OCI-LY7 (cell line): Measurements from ENCODE around the gene RAE1. TPM values are rescaled to one million over a fixed set of nuclear protein-coding genes. Genes with fewer than 3 reads are reported as not detected.

Experiments used
- BruUV-seq: library from RNA; stranded (reverse); fragments of 400-500 nt; replicated peaks from 2 replicates; lab custom pipeline; 2021; lab: Mats Ljungman, UMichigan
- CTCF ChIA-PET: fragments of 300-600 bp; sonication (Branson Sonifier 250); formaldehyde crosslinking; loops from one replicate; lab custom pipeline; 2022; ENCODE audit warnings: antibody characterized with exemption; ENCODE audit not compliant: unreplicated experiment; lab: Charles Lee
- POLR2A ChIA-PET: fragments of 300-600 bp; sonication (Branson Sonifier 250); formaldehyde crosslinking; loops from one replicate; lab custom pipeline; 2022; ENCODE audit warnings: antibody characterized with exemption; lab: Charles Lee
- DNase-seq: peaks from one replicate; pipeline ENCODE4 v3.0.0-alpha.2; 2015; ENCODE audit warnings: low spot score
- H2AFZ ChIP-seq: fragments of 200-600 bp; sonication (generic), shearing (Covaris generic); 2 replicates; pipeline ENCODE4 v1.6.1; 2014; ENCODE audit warnings: mild to moderate bottlenecking, antibody characterized with exemption, low read length, moderate library complexity
- H3K27ac ChIP-seq: fragments of 200-600 bp; sonication (generic); 2 replicates; pipeline ENCODE4 v1.5.1; 2014; ENCODE audit warnings: mixed run types, low read depth, mild to moderate bottlenecking, moderate library complexity, low read length, inconsistent platforms; ENCODE audit not compliant: poor library complexity, severe bottlenecking
- H3K36me3 ChIP-seq: fragments of 200-600 bp; sonication (generic); 2 replicates; pipeline ENCODE4 v1.6.1; 2014; ENCODE audit warnings: mild to moderate bottlenecking, antibody characterized with exemption, low read length, moderate library complexity, mixed read lengths; ENCODE audit not compliant: insufficient read depth
- H3K4me1 ChIP-seq: fragments of 200-600 bp; sonication (generic); 2 replicates; pipeline ENCODE4 v1.5.1; 2014; ENCODE audit warnings: mild to moderate bottlenecking, low read length; ENCODE audit not compliant: insufficient read depth, poor library complexity, severe bottlenecking
- H3K4me2 ChIP-seq: fragments of 200-600 bp; sonication (generic); 2 replicates; pipeline ENCODE4 v1.6.1; 2014; ENCODE audit warnings: mild to moderate bottlenecking, low read length
- H3K4me3 ChIP-seq: fragments of 200-600 bp; sonication (generic); 2 replicates; pipeline ENCODE4 v1.5.1; 2014; ENCODE audit warnings: mild to moderate bottlenecking, low read depth, low read length; ENCODE audit not compliant: poor library complexity, severe bottlenecking
- H3K79me2 ChIP-seq: fragments of 200-600 bp; sonication (generic); 2 replicates; pipeline ENCODE4 v1.6.1; 2016; ENCODE audit warnings: low read depth, mild to moderate bottlenecking, low read length, moderate library complexity, mixed read lengths; ENCODE audit not compliant: insufficient read depth
- H3K9me2 ChIP-seq: fragments of 200-600 bp; sonication (generic); 2 replicates; pipeline ENCODE4 v1.6.1; 2016; ENCODE audit warnings: mild to moderate bottlenecking, low read length, mixed read lengths; ENCODE audit not compliant: insufficient read depth
- H3K9me3 ChIP-seq: fragments of 200-600 bp; sonication (generic); 2 replicates; pipeline ENCODE4 v1.6.1; 2014; ENCODE audit warnings: mild to moderate bottlenecking, mixed run types, low read length, mixed read lengths
- H4K20me1 ChIP-seq: fragments of 200-600 bp; sonication (generic); 2 replicates; pipeline ENCODE4 v1.6.1; 2014; ENCODE audit warnings: mild to moderate bottlenecking, antibody characterized with exemption, low read length, moderate library complexity, mixed read lengths; ENCODE audit not compliant: insufficient read depth
- EZH2phosphoT487 ChIP-seq: fragments of 200-600 bp; sonication (generic); IDR thresholded peaks from 2 replicates; pipeline ENCODE4 v1.6.1; 2018; ENCODE audit warnings: low read depth, borderline replicate concordance, mild to moderate bottlenecking, mixed run types, antibody characterized with exemption, low read length, moderate library complexity, mixed read lengths
- intact Hi-C: fragments of 100-400 bp; cut with micrococcal nuclease; formaldehyde crosslinking; loops from one replicate; pipeline ENCODE4 v1.10.0; 2022; ENCODE audit not compliant: unreplicated experiment
- total RNA-seq, 2 experiments: library from RNA; depleted of rRNA in 1 of 2; stranded (reverse); fragments of >200 nt in 1 of 2; shearing (Covaris generic) in 1 of 2; gene quantifications; 2 replicates each; pipeline ENCODE4 v1.2.3, GENCODE V29; 2014 to 2022
- TF ChIP-seq, protein P1 (sequence below): fragments of 200-600 bp; sonication (generic); conservative IDR thresholded peaks from 2 replicates; pipeline ENCODE4 v1.5.1; 2014; ENCODE audit warnings: mild to moderate bottlenecking, antibody characterized with exemption, low read length, moderate library complexity, mixed read lengths

The RAE1 gene
- total RNA-seq, 2 experiments from 2014 or later, result 55.0 to 57.4 TPM

DNA sequence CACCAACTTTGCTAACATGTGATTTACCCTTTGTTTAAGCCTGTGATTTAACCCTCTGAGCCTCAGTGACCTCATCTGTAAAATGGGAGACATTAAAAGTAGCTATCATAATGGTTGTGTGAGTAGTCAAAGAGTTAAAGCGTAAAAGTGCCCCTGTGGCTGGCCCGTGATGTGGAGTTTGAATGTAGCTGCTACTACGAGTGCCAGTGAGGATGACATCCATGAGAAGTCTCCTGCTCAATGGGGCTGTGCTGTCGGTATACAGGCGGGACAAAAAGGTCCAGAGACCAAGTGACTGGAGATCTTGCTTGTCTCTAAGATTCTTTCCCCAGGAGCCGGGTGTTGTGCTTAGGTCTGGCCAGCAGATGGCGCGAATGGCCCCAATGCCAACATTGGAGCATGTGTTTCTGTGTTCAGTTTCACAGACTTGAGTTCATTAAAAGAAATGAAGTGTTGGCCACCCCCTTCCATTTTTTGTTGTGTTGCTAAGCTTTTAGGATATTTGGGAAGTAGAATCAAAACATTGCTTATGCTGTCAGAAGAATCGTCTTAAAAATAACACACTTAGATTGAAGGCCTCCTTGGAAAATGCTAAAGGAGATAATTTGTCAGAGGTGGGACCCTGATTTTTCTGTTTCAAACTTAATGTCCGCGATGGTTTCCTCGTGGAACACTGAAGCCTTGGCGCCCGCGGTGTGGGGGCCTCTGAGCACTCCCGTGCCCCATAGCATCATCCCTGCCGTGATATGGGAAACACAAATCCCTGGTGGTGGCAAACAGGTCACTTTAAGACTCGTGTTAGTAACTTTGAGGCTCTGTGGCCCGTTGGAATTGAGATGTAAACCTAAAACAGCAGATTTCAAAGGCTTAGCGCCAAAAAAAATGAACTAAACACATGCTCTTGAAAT is 30.8 kb downstream of the RAE1 start:
- peak overlapping the region; percentile 25; the same call in 1 of the 2 replicates for H3K4me2 ChIP-seq
- H3K36me3 ChIP-seq, result peaks cover 61% of the 10 kb centered on the region
- peak overlapping the region; percentile 5 for H3K27ac ChIP-seq
- TF ChIP-seq EZH2phosphoT487, result no peak
- TF ChIP-seq, protein P1, sequence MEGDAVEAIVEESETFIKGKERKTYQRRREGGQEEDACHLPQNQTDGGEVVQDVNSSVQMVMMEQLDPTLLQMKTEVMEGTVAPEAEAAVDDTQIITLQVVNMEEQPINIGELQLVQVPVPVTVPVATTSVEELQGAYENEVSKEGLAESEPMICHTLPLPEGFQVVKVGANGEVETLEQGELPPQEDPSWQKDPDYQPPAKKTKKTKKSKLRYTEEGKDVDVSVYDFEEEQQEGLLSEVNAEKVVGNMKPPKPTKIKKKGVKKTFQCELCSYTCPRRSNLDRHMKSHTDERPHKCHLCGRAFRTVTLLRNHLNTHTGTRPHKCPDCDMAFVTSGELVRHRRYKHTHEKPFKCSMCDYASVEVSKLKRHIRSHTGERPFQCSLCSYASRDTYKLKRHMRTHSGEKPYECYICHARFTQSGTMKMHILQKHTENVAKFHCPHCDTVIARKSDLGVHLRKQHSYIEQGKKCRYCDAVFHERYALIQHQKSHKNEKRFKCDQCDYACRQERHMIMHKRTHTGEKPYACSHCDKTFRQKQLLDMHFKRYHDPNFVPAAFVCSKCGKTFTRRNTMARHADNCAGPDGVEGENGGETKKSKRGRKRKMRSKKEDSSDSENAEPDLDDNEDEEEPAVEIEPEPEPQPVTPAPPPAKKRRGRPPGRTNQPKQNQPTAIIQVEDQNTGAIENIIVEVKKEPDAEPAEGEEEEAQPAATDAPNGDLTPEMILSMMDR, result peak; percentile 99
- intact Hi-C loops, result loop anchor here (1.0 kb wide), 2 partner anchors 113 to 212 kb away; no protein-coding TSS in a partner anchor
- H3K9me2 ChIP-seq, result no peaks in the 10 kb centered on the region
- no TSS peak for BruUV-seq
- DNase-seq, result peak; percentile 83
- no peaks in the 10 kb centered on the region for H3K9me3 ChIP-seq
- no peak overlapping the region for H3K4me3 ChIP-seq
- H2AFZ ChIP-seq, result peak overlapping the region; percentile 5; the same call in 1 of the 2 replicates
- POLR2A ChIA-PET, result interaction anchor here (0.6 kb wide), 1 partner anchor 112 kb away, joined by 3 read pairs; no protein-coding TSS in a partner anchor
- H3K79me2 ChIP-seq, result no peaks in the 10 kb centered on the region
- CTCF ChIA-PET, result interaction anchor here (0.5 kb wide), 1 partner anchor 112 kb away, joined by 4 read pairs; no protein-coding TSS in a partner anchor
- no peaks in the 10 kb centered on the region for H4K20me1 ChIP-seq
- peaks cover 29% of the 10 kb centered on the region for H3K4me1 ChIP-seq

DNA sequence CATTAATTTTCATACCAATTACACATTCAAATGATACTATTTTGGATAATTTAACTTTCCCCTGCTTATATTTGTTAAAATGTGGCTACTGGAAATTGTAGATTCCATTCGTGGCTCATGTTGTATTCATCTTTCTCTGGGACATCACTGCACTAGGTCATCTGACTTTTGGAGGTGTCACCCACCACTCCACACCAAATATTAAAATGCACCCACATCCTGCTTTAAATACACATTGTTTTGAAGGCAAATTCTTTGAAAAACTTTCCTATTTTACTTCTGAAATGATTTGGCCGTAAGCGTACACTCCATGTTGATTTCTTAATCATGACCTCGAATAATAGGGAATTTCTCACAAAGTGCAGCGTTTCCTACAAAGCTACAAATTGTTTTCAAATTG is 31.5 kb downstream of the RAE1 start:
- H3K79me2 ChIP-seq, result no peaks in the 10 kb centered on the region
- H3K9me3 ChIP-seq, result no peaks in the 10 kb centered on the region
- DNase-seq, result no peak
- intact Hi-C loops, result no loop called here
- H3K4me1 ChIP-seq, result peaks cover 29% of the 10 kb centered on the region
- H2AFZ ChIP-seq, result no peak overlapping the region; the same call in 1 of the 2 replicates
- H3K4me2 ChIP-seq, result peak overlapping the region; percentile 25; the same call in 1 of the 2 replicates
- CTCF ChIA-PET, result no interaction called here
- H3K9me2 ChIP-seq, result no peaks in the 10 kb centered on the region
- POLR2A ChIA-PET, result interaction anchor here (0.6 kb wide), 1 partner anchor 111 kb away, joined by 3 read pairs; no protein-coding TSS in a partner anchor
- no TSS peak for BruUV-seq
- H3K27ac ChIP-seq, result peak overlapping the region; percentile 5
- TF ChIP-seq EZH2phosphoT487, result no peak
- TF ChIP-seq, protein P1, result no peak
- H3K4me3 ChIP-seq, result no peak overlapping the region
- peaks cover 55% of the 10 kb centered on the region for H3K36me3 ChIP-seq
- H4K20me1 ChIP-seq, result no peaks in the 10 kb centered on the region
